Inflammatory macrophage treated with lipopolysaccharide for 4 hours (primary cell): ENCODE data around the gene CASQ1.

Experiments used
- DNase-seq: peaks from one replicate; pipeline ENCODE4 v3.0.0-alpha.2; 2020

CASQ1 gene

DNA sequence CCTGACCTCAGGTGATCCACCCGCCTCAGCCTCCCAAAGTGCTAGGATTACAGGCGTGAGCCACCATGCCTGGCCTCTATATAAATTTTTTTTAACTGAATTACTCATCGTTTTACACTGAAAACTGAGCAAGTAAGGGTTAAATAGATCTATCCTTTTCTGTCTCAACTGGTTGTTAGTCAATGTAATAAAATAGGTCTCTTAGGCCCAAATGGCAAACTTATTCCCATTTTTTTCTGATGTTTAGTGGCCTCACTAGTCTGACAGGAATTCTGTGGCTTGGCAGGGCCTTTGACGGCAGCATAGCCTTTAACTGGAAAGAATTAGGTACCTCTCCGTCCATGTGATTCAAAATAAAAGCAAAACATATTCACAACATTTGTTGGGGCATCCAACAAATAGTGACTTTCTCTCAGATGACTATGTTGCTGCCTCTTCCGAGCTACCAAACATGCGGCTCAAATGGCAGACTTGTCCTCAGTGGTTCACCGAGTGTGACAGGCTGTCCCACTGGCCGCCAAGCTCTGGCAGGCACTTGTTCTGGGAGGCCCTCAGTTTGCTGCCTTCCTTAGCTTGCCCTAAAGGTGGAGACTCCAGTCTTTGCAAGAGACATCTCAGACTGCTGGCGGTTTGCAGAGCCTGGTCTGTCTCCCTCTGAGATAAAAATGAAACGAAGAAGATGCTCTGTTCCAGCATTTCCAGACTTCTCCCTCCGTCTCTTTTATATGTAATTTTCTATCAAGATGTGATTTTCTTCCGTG, 21.6 kb upstream of the CASQ1 start:
- no peak for DNase-seq

DNA sequence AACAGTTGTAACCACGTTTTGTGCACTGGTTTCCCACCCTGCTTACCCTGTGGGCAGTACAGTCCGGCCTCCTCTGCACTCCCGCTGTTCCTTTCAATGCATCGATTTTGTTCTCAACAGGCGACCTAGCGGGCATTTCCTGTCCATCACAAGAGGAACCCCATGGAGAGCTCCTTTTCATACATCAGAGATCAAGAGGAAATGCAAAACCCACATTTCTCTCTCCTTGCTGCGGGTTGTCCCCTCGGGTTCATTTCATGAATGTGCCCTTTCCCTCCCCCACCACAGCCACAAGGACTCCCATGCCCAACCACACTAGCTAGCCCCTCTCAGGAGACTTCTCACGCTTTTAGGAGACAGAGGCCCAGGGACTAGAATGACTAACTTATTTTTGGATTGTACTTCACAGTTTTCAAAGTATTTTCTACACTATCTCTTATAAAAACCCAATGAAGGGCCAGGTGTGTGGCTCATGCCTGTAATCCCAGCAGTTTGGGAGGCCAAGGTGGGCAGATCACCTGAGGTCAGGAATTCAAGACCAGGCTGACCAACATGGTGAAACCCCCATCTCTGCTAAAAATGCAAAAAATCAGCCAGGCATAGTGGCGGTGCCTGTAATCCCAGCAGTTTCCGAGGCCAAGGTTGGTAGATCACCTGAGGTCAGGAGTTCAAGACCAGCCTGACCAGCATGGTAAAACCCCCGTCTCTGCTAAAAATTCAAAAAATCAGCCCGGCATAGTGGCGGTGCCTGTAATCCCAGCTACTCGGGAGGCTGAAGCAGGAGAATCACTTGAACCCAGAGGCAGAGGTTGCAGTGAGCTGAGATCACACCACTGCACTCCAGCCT, 20.6 kb upstream of the CASQ1 start:
- DNase-seq = peak; percentile 19

DNA sequence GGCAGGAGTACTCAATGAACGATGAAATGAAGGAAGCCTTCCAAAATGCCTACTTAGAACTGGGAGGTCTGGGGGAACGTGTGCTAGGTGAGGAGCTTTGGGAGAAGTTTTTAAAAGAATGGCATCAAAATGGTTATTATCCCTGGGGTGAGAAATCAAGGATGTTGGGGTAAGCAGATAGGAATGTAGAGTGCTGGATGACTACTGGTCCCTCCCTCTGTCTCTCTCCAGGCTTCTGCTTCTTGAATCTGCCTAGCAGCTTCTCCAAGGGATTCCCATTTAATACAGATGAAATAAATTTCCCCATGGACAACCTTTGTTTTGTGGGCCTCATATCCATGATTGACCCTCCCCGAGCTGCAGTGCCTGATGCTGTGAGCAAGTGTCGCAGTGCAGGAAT, 19.0 kb upstream of the CASQ1 start:
- no peak for DNase-seq

- DNase-seq = no peak
These were observed 18.4 kb upstream of the CASQ1 start for GRCh38 chr1:160171980-160172379.

DNA sequence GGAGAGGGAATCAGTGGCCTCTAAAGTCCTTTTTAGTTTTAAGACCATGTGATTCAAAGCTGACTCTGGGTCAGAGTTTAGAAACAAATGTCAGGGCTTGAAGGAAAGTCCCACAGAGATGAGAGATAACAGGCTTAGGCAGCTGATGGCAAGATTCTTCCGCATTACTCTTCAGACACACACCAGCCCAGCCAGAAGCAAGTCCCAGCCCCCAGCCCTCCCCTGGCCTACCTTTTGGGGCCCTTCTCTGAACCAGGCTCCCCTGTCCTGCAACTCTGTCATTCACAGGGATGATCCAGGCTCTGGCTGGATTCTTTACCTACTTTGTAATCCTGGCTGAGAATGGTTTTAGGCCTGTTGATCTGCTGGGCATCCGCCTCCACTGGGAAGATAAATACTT, 13.1 kb upstream of the CASQ1 start:
- no peak for DNase-seq

- no peak for DNase-seq
These were observed 12.7 kb upstream of the CASQ1 start for GRCh38 chr1:160177667-160178066.

- no peak for DNase-seq
These were observed 11.6 kb upstream of the CASQ1 start for GRCh38 chr1:160178731-160179130.

GRCh38 chr1:160179336-160179735, 11.0 kb upstream of the CASQ1 start:
- DNase-seq = no peak

DNA sequence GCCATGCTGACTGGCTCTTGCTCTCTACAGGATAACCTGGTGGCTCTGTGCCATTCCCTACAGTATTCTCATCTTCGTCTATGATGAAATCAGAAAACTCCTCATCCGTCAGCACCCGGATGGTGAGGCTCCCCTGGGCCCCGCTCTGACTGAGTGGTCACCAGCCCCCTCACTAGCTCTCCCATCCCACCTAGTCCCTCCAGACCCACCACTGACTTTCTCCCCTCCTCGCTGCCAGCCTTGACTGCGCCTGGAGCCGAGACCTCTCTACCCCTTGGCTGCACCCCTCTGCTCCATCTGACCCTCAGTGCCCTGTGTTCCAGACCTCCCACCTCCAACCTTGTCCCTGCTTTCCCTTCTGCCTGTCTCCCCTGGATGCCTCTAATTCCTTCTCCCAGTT, 4.1 kb upstream of the CASQ1 start:
- no peak for DNase-seq

- DNase-seq = no peak
These were observed 3.6 kb upstream of the CASQ1 start for GRCh38 chr1:160186729-160187128.

DNA sequence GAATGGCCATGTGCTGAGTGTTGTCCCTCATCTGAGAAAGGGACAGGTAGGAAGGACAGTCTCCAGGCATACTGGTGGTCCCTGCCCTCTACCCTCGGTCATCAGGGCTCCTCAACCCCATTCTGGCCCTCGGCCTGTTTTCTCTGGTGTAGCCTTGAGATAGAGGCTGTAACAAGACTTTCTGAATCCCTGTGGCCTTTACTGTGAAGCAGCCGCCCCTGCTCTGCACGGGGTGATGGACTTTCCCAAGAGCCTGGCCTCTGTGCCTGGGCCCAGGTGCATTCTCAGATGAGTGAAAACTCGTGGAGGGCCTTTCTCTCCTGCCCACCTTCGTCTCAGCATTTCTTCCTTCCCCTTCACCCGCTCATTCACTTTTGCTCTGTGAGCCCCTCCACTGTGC, 3.0 kb upstream of the CASQ1 start:
- no peak for DNase-seq

DNA sequence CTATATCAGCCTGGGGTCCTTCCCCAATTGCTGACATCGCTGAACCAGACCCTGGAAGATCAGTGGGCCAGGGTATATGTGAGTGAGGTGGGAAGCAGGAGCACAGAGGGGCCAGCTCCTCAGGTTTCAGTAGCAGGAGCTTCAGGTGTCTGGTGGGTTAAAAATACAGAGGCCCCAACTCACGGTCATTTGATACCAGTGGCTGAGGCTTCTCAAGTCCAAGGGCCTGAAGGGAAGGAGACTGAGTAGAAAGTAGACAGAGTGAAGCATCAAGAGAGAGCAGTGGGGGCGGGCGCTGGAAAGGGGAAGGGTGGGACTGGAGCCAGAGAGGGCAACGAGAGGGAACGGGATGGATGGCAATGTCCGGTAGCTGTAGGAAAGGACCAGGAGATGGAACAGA, 2.0 kb upstream of the CASQ1 start:
- no peak for DNase-seq

DNA sequence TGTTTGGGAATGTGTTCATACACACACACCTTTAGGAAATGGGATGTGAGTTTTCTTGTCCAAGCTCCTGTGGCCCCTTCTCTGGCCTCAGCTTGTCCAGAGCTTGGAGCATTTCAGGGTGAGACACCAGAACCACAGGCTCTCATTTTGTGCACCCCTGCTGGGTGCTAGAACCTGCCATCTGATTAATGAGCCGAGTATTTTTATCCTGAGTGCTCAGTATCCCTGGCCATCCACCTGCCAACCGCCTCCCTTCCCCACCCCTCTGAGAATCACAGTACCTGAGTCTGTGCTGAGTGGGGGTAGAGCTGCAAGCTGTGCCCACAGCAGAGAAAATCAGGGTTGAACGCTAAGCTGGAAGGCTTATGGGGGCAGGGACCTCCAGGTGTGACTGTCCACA, 1.4 kb downstream of the CASQ1 start:
- no peak for DNase-seq

DNA sequence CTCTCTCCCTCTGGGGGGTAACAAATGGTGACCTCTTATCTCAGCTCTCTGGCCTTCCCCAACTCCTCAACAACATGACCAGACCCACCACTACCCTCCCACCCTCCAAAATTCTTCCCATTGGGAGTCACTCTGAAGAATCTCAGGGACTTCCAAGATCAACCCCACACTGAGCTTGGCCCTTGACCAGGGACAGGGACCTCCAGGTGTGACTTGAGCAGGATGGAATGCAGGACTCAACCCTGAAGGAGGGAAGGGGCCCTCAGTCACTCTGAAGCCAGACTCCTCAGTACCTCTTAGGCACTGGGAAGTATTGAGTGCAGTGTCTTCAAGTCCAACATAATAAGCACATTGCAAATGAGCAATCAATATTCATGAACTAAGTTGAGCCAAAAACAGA, 1.9 kb downstream of the CASQ1 start:
- no peak for DNase-seq

GRCh38 chr1:160193091-160193819, 2.9 kb downstream of the CASQ1 start:
- DNase-seq = peak; percentile 85

DNA sequence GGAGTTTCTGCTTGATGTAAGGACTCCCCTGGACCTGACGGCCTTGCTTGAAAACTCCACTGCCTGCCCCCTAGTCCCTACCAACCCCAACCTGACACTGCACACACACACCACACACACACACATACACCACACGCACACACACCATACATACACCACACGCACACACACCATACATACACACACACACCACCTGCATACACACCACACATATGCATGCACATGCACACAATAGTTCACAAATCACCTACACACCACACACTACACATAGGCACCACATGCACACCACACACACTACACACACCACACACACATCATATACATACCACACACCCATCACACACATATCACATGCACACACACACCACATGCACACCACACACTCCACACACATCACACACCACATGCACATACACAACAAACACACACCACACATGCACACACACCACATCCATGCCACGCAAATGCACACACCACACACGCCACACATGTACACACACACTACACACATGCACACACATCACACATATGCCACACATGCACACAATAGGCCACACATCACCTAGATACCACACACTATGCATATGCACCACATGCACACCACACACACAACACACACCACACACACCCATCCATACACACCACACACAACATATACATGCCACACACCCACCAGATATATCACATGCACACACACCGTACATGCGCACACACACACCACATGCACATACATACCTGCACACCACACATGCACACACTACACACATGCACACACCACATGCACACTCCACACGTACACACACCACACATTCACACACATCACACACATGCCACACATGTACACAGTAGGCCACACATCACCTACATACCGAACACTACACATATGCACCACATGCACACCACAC, 3.7 kb downstream of the CASQ1 start:
- DNase-seq = no peak

GRCh38 chr1:160194737-160195059, 4.3 kb downstream of the CASQ1 start:
- DNase-seq = no peak

DNA sequence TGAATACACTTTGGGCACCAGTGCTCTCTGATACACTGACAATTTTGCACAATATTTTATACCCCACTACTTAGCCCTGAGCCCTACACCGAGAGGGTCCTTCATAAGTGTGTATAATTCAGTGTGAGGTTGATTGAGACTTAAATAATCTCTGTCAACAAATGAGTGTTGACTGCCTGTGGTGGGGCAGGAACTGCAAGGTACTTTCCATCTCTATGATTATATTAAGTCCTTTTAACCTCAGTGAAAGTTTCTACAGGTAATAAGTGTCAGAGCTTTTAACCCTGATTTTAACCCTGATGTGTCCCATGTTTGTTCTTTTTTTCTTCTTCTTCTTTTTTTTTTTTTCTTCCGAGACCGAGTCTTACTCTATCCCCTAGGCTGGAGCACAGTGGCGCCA, 5.8 kb downstream of the CASQ1 start:
- DNase-seq = no peak

GRCh38 chr1:160197231-160197630, 6.9 kb downstream of the CASQ1 start:
- no peak for DNase-seq

DNA sequence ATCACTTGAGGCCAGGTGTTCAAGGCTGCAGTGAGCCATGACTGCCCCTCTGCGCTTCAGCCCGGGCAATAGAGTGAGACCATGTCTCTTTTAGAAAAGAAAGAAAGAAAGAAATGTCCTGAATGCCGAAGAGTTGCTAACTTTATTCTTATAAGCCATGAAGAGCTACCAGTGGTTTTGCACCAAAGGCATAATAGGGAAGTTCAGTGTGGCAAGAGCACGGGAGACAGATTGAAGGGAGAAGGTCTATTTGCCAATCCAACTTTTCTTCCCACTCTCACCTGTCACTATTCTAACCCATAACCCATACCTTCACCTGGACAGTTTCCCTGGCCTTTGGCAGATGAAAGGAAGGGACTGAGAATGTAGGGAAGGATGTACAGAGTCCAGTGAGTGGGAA, 10.4 kb downstream of the CASQ1 start:
- DNase-seq = peak; percentile 52

DNA sequence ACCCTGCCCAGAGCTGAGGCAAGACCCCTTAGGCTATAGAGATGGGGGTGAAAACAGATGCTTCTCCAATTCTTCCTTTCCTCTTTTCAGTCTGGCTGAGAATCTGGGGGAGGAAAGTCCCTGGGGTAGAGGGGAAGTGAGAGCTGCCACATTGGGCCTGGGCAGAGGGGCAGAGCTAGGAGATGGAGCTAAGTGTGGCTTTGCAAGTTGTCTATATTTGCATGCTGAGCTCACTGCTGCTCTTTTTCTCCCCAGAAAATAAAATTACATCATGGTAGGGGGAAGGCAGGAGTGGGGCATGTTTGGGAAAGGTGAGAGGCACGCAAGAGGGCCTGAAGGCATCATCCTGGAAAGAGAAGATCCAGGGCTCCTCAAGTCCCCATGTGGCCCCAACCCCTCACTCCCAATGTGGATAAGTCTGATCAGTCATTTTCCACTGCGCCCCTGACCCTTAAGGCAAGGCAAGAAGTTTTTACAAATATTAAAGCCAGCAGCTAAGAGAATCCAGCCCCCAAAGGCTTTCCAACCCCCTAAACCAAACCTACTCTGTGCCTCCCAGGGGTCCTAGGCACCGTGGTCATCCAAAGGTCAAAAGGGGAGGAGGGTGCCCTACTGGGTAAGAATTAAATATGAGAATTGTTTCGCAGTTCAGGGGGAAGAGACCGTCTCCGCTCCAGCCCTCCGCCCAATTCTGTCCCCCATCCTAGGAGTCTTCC, 14.3 kb downstream of the CASQ1 start:
- DNase-seq = peak; percentile 95
